Activated CD4-positive, CD25-positive, alpha-beta regulatory T cell (primary cell): ENCODE measurements around the gene WWOX.
"Not testable (repeated sequence)": the region's sequence is repeated elsewhere in the genome, so short reads cannot be mapped to it uniquely, and the experiment has no call there.

Source experiments
- DNase-seq, 4 experiments: peaks; one replicate each; lab custom pipeline; 2025; lab: John Stamatoyannopoulos, UW

Gene WWOX

GRCh38 chr16:78502812-78503350, 403.4 kb downstream of the WWOX start:
- DNase-seq = no peak

DNA sequence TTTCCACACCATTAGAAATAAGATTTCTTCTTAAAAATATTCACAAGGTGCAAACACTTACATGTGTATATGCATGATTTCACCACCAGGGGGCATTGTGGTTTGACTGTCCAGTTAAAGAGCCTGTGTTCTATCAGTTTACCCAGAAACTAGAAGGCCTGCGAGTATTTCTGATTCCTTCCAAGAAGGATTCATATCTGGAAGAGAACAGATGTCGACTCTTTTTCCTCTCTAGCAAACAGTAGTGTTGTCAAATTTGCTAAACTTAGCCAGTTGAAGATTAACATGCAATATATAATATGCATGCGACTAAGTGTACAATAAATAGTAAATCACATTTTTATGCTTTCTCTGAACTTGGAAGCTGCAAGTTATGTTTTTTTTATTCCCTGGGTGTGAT, 404.1 kb downstream of the WWOX start:
- peak in 3 of 4 experiments; percentile 8 to 19 (median 10) for DNase-seq

GRCh38 chr16:78504401-78504851, 405.0 kb downstream of the WWOX start:
- DNase-seq = no peak

DNA sequence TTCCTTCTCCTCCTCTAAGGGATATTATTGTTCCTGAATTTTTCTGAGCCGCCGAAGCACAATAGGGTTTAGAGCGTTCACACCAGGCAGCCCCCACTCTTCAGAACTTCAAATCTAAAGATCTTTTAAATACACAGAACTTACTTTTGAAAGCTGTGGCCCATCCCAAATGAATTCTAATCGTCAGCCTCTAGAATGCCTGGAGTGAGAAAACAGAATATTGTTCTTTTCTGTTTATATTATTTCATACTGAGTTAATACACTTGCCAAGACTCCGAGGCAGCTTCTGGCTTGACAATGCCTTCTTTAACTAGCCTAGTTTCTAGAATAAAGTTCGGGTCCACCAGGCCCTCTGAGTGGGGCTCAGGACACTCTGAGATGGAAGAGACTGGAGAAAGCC, 405.6 kb downstream of the WWOX start:
- DNase-seq = no peak

DNA sequence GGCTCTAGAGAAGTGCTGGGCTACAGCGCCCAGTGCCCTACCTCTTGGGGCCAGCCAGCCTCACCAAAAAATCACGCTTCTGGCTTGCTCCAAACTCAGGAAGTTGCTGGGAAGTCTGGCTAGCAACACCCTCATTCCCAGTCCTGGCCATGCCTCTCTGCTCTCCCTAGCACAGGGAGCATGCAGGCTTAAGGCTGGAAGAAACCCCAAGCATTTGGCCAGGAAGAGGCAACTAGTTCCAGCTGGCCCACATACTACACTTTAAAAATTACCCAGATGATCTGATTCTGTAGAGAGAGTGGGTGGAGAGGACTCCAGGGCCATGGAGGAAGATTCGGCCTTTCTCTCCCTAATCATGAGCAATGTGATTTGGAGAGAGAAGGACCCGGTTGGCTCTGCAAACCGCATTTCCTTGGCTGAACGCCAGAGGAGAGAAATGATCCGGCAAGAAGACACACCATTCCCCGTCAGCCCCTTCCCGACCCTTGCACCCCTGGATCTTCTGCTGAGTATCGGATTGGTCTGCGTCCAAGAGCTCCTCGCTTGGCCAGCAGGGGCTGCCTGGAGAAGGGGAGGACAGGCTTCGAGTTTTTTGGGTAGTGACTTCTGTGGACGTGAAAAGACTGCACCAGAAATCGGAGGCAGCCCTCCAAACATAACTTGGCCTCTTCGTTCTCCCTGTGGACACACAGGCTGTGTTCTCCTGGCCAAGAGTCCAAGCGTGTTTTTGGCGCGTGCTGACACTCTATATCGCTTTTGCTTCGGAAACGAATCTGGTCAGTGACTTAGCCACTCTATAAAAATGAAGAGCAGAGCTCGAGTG, 406.3 kb downstream of the WWOX start:
- no peak for DNase-seq

- no peak for DNase-seq
Observed at GRCh38 chr16:78506367-78507193, 407.1 kb downstream of the WWOX start.

- DNase-seq = no peak
Observed at GRCh38 chr16:78507576-78507975, 408.1 kb downstream of the WWOX start.

- DNase-seq = no peak
Observed at GRCh38 chr16:78509965-78510364, 410.5 kb downstream of the WWOX start.

- no peak for DNase-seq
Observed at GRCh38 chr16:78510496-78510895, 411.0 kb downstream of the WWOX start.

DNA sequence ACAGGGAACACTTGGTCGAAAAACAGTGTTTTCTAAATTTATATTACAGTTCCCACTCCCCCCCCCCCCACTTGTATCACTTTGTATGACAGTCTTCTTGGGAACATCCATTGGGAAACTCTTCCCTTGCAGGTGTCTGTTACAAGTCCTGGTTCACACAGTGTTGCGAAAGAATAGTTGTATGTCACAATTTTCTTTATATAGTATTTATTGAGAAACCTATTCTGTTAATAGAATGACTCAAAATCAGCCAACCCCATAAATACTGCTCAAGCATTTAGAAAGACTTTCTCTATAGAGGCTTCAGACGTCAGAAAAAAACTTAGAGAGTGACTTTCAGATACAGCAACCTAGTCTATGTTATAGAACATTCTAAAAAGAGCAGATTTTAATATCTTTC, 414.4 kb downstream of the WWOX start:
- DNase-seq = no peak

GRCh38 chr16:78514888-78515287, 415.4 kb downstream of the WWOX start:
- not testable (repeated sequence) for DNase-seq

- DNase-seq = no peak
Observed at GRCh38 chr16:78515421-78515820, 416.0 kb downstream of the WWOX start.

GRCh38 chr16:78516006-78516736, 416.7 kb downstream of the WWOX start:
- DNase-seq = no peak

DNA sequence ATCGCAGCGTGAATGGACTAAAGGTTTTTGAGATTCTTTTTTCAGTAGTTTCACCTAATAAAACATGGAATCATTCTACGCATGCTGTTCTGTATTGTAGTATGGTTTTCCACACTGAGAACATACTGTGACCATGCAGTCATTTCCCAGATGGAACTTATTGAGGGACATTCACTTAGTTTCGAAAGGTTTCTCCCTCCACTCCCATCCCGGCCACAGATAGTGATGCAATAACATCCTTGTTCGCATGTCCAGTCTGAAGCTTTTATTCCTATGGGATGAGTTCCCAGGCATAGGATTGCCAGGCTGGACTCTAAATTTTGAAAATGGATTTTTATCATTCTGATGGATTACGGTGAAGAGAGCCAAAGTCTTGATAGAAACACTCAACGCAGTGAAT, 420.4 kb downstream of the WWOX start:
- no peak for DNase-seq

DNA sequence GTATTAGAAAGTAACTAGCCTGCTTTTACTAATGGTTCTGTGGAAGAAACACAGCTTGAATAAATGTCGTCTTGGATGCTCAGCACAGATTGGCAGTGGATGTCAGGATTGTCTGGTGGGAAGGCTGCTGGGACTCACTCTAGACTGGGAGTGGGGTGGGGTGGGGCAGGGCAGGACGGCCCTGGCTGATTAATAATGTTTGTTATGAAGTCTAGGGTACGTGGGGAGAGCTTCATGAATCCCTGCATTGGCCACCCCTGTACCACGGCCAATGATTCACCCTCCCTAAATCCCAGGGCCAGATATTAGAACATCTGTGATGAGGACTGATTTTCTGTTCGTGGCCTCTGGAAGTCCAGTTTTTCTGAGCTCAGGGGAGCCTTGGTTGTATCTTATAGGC, 421.0 kb downstream of the WWOX start:
- DNase-seq = no peak

DNA sequence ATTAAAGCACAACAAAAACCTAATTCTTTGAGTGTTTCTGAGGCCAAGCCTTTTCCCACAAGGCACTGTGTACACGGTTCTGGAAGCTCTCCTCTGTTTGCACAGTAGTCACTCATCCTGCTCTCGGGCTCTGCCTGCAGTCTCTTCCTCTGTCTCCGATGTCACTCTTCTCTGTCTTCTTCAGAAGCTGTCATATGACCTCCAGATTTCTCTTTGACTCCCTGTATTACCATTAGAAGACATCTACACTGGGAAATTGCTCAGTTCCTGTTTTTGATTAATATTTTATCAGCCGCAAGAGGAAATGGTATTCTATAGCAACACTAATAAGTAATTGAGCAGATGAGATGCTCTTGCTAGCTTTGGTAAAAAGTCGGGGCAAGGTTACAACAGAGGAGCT, 422.9 kb downstream of the WWOX start:
- no peak for DNase-seq

GRCh38 chr16:78523212-78523985, 423.9 kb downstream of the WWOX start:
- no peak for DNase-seq

GRCh38 chr16:78524066-78524595, 424.7 kb downstream of the WWOX start:
- no peak for DNase-seq

DNA sequence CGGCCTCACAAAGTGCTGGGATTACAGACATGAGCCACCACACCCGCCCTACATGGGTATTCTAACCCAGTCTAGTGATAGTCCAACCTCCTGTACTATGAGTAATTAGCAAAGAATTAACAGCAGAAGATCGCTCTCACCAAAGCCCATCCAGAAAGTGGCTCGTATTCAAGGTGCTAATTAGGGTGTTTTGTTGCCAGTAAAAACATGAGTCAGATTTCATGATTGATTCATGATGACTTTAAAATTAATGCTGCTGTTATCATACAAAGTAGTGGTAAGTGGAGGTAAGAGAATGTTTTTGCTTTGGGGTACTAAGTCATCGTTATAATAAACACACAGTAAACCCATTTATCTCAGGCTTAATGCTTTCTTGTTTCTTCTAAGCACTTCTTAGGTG, 428.8 kb downstream of the WWOX start:
- no peak for DNase-seq

DNA sequence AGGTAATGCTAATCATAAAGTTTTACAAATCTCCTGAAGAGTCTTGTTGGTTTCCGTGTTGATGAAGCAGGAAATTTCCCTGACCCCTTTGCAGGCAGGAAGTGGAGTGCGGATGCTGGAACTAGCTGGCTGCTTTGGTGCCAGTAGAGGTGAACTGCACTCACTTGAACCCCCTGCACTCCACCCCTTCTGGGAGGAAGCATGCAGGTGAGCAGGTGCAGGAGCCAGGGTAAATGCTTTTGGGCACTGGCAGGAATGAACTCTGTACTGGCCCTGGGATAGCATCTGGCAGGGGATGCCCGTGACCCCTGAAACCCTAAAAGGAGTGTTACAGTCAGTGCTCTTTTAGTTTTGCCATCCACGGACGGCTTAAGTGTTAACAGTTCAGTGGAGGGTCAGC, 430.4 kb downstream of the WWOX start:
- no peak for DNase-seq

- no peak for DNase-seq
Observed at GRCh38 chr16:78530283-78530682, 430.8 kb downstream of the WWOX start.
